SK-N-SH treated with all-trans-retinoic acid at 6 μM for 48 hours (cell line): ENCODE results near the gene OMP.
A peak's percentile ranks its signal among the peaks of the same experiment; 100 is the strongest.

Experiments used
- ATAC-seq: fragments of 200-7000 bp; cut with Tn5 transposase; 3 replicates; pipeline ENCODE4 v1.9.1; 2020; ENCODE audit warnings: mild to moderate bottlenecking, moderate library complexity
- ARNTL ChIP-seq: fragments of 450-650 bp; formaldehyde crosslinking; IDR thresholded peaks from 2 replicates; pipeline ENCODE4 v1.5.0; 2020; ENCODE audit warnings: low read depth, mild to moderate bottlenecking, moderate library complexity, borderline replicate concordance
- BACH2 ChIP-seq: fragments of 250-450 bp; sonication (Bioruptor Pico); IDR thresholded peaks from 2 replicates; pipeline ENCODE4 v1.9.0; 2021; ENCODE audit warnings: mild to moderate bottlenecking, borderline replicate concordance
- CREB5 ChIP-seq: fragments of 250-450 bp; sonication (Bioruptor Pico); IDR thresholded peaks from 2 replicates; pipeline ENCODE4 v1.5.1; 2020; ENCODE audit warnings: low read depth, mild to moderate bottlenecking, moderate library complexity
- CSDC2 ChIP-seq: fragments of 250-450 bp; sonication (Bioruptor Pico); IDR thresholded peaks from 2 replicates; pipeline ENCODE4 v1.5.0; 2020; ENCODE audit warnings: mild to moderate bottlenecking, moderate library complexity
- CSRNP3 ChIP-seq: fragments of 250-450 bp; sonication (Bioruptor Pico); IDR thresholded peaks from 2 replicates; pipeline ENCODE4 v1.5.1; 2021; ENCODE audit warnings: mild to moderate bottlenecking, moderate library complexity
- ESRRG ChIP-seq: fragments of 250-450 bp; sonication (Bioruptor Pico); IDR thresholded peaks from 2 replicates; pipeline ENCODE4 v1.6.1; 2021; ENCODE audit warnings: mild to moderate bottlenecking
- GLIS3 ChIP-seq: fragments of 250-450 bp; sonication (Bioruptor Pico); IDR thresholded peaks from 2 replicates; pipeline ENCODE4 v1.5.0; 2020; ENCODE audit warnings: mild to moderate bottlenecking, moderate library complexity
- ISL1 ChIP-seq: fragments of 250-450 bp; sonication (Bioruptor Pico); IDR thresholded peaks from 2 replicates; pipeline ENCODE4 v2.1.2; 2022; ENCODE audit warnings: mild to moderate bottlenecking, moderate library complexity
- OSR1 ChIP-seq: fragments of 250-450 bp; sonication (Bioruptor Pico); IDR thresholded peaks from 2 replicates; pipeline ENCODE4 v1.8.0; 2022; ENCODE audit warnings: moderate library complexity, mild to moderate bottlenecking, inconsistent platforms
- PPARA ChIP-seq: fragments of 250-450 bp; sonication (Bioruptor Pico); IDR thresholded peaks from 2 replicates; pipeline ENCODE4 v1.5.0; 2020; ENCODE audit warnings: mild to moderate bottlenecking, borderline replicate concordance
- RARB ChIP-seq: fragments of 250-450 bp; sonication (Bioruptor Pico); IDR thresholded peaks from 2 replicates; pipeline ENCODE4 v1.8.0; 2021; ENCODE audit warnings: mild to moderate bottlenecking, moderate library complexity
- SNAI2 ChIP-seq: fragments of 250-450 bp; sonication (Bioruptor Pico); IDR thresholded peaks from 2 replicates; pipeline ENCODE4 v1.5.0; 2020; ENCODE audit warnings: mild to moderate bottlenecking, moderate library complexity
- TCF4 ChIP-seq: fragments of 250-450 bp; sonication (Bioruptor Pico); IDR thresholded peaks from 2 replicates; pipeline ENCODE4 v1.8.0; 2021; ENCODE audit warnings: mild to moderate bottlenecking, moderate library complexity, borderline replicate concordance
- TOX ChIP-seq: fragments of 250-450 bp; sonication (Bioruptor Pico); IDR thresholded peaks from 2 replicates; pipeline ENCODE4 v1.8.0; 2021; ENCODE audit warnings: mild to moderate bottlenecking, moderate library complexity, borderline replicate concordance
- ZC3H10 ChIP-seq: fragments of 250-450 bp; sonication (Bioruptor Pico); IDR thresholded peaks from 2 replicates; pipeline ENCODE4 v1.5.1; 2021; ENCODE audit warnings: mild to moderate bottlenecking, moderate library complexity
- ZFP3 ChIP-seq: fragments of 250-450 bp; sonication (Bioruptor Pico); IDR thresholded peaks from 2 replicates; pipeline ENCODE4 v1.5.0; 2020; ENCODE audit warnings: mild to moderate bottlenecking, moderate library complexity
- ZNF565 ChIP-seq: fragments of 450-650 bp; formaldehyde crosslinking; conservative IDR thresholded peaks from 2 replicates; pipeline ENCODE4 v1.5.0; 2020; ENCODE audit warnings: low read depth, mild to moderate bottlenecking, moderate library complexity
- ZNF70 ChIP-seq: fragments of 450-650 bp; formaldehyde crosslinking; IDR thresholded peaks from 2 replicates; pipeline ENCODE4 v1.5.0; 2020; ENCODE audit warnings: mild to moderate bottlenecking, moderate library complexity
- ZNF8 ChIP-seq: fragments of 450-650 bp; formaldehyde crosslinking; IDR thresholded peaks from 2 replicates; pipeline ENCODE4 v1.5.0; 2020; ENCODE audit warnings: mild to moderate bottlenecking, moderate library complexity
- TF ChIP-seq, protein P1 (sequence below): fragments of 250-450 bp; sonication (Bioruptor Pico); IDR thresholded peaks from 2 replicates; pipeline ENCODE4 v1.8.0; 2021; ENCODE audit warnings: low read depth, mild to moderate bottlenecking, moderate library complexity, borderline replicate concordance

The OMP gene

GRCh38 chr11:77073328-77074001 is 29.2 kb upstream of the OMP start (continued):
- TF ChIP-seq CSRNP3 = no peak
- 0 out of 2 replicates have a peak, but pooled peaks have one; percentile 16 for TF ChIP-seq ZNF70 (CRISPR knock-in tag)

DNA sequence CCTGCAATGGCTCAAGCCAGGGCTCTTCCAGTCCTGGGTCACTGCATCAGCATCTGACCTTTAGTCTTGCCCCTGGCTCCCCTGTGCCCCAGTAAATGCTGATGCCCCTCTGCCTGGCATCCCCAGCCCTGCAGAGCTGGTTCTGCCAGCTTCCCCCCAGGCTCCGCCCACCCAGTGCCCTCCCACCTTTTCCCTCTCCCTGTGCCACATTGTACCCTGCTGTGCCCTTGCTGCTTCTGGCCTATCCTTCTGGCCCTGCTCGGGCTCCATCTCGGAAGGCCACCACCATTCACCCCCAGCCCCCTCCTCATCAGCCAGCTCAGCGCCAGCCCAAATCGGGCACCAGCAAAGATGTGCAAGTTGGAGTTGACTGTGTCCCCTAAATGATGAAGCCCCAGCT is 28.4 kb upstream of the OMP start:
- no peak for TF ChIP-seq BACH2 (CRISPR knock-in tag)
- TF ChIP-seq ZNF8 (CRISPR knock-in tag) = no peak
- TF ChIP-seq ZFP3 (CRISPR knock-in tag) = no peak
- no peak for TF ChIP-seq ZNF565 (CRISPR knock-in tag)
- peak; percentile 12; the same call in 2 of the 3 replicates for ATAC-seq

DNA sequence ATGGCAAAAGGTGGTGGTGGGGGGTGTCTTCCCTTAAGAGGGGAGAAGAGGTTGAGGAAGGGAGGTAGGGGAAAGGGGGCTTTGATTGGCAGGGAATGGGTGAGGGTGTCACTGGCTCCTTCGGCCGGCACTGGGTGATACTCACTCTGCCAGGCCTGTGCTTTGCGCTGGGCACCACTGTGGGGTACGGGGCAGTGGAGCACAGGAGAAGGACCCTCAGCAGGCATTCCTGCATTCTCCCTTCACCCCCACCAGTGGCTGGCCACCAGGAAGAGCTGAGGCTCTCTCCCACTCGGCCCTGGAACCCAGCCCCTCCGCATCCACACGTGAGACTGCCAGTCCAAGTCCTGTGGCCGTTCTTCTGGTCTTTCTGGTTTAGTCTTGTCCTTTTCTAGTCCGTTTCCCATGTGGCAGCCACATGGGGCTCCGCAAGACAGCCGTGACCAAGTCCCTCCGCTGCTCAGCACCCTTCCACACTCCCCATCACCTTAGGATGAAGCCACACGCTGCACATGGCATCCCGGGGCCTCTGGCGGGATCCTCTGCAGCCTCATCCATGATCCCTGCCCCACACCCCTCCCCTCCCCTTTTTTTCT is 27.9 kb upstream of the OMP start:
- no peak for ATAC-seq
- TF ChIP-seq ZNF70 (CRISPR knock-in tag) (no peak), ESRRG (CRISPR knock-in tag) (no peak), PPARA (CRISPR knock-in tag) (no peak), ZNF565 (CRISPR knock-in tag) (no peak), ZC3H10 (CRISPR knock-in tag) (no peak), RARB (CRISPR knock-in tag) (no peak), CSDC2 (CRISPR knock-in tag) (no peak), ZNF8 (CRISPR knock-in tag) (no peak), ISL1 (no peak), BACH2 (CRISPR knock-in tag) (no peak), CSRNP3 (no peak), SNAI2 (no peak), TOX (CRISPR knock-in tag) (no peak), ZFP3 (CRISPR knock-in tag) (no peak), GLIS3 (no peak), TCF4 (no peak)
- TF ChIP-seq, protein P1, sequence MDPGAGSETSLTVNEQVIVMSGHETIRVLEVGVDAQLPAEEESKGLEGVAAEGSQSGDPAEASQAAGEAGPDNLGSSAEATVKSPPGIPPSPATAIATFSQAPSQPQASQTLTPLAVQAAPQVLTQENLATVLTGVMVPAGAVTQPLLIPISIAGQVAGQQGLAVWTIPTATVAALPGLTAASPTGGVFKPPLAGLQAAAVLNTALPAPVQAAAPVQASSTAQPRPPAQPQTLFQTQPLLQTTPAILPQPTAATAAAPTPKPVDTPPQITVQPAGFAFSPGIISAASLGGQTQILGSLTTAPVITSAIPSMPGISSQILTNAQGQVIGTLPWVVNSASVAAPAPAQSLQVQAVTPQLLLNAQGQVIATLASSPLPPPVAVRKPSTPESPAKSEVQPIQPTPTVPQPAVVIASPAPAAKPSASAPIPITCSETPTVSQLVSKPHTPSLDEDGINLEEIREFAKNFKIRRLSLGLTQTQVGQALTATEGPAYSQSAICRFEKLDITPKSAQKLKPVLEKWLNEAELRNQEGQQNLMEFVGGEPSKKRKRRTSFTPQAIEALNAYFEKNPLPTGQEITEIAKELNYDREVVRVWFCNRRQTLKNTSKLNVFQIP (CRISPR knock-in tag) = no peak

DNA sequence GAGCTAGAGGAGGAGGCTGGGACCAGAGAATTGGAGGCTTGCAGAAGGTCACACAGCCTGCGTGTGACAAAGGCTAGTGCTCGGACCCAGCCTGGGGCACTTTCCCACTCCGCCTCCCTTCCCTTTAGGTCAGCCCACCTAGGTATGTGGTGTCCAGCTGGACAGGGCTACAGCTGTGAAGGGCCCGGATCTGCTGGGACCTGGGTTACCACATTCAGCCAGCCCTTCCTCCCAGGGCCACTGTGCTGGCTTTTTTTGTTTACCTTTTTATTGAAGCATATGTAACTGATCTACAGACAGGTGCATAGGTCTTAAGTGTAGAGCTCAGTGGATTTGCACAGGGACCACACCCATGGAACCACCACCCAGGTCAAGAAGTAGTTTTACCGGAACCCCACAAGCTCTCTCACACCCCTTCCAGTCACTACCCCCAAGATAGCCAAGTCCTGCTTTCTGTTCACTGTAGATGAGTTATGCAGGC is 27.2 kb upstream of the OMP start:
- no peak for TF ChIP-seq CREB5 (CRISPR knock-in tag)
- TF ChIP-seq ARNTL (CRISPR knock-in tag) = no peak
- TF ChIP-seq TCF4 = no peak
- no peak for TF ChIP-seq PPARA (CRISPR knock-in tag)
- TF ChIP-seq GLIS3 = no peak
- no peak for TF ChIP-seq BACH2 (CRISPR knock-in tag)
- TF ChIP-seq CSDC2 (CRISPR knock-in tag) = no peak

DNA sequence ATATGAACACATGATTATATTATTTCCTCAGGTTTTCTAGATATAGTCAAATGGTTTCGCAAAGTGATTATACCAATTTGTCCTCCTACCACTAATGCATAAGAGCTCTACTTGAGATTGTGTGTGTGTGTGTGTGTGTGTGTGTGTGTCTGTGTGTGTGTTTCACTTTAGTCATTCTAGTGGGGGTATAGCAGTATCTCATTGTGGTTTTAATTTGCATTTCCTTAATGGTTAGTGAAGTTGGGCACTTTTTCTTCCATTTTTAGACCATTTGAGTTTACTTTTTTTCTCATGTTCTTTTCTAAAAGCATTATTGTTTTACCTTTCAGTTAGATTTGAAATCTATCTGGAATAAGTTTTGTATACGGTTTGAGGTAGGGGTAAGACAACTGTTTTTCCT is 23.0 kb upstream of the OMP start:
- TF ChIP-seq ZNF565 (CRISPR knock-in tag) (no peak), ZNF70 (CRISPR knock-in tag) (no peak), GLIS3 (no peak), TCF4 (no peak), OSR1 (CRISPR knock-in tag) (no peak), SNAI2 (no peak), ZNF8 (CRISPR knock-in tag) (no peak), RARB (CRISPR knock-in tag) (no peak)
- TF ChIP-seq, all 23 proteins: peak for 0
- ATAC-seq = no peak

More for the DNA sequence above, 27.2 kb upstream of the OMP start:
- ATAC-seq = no peak
